ENCODE results near the gene FERD3L. TPM values are rescaled to one million over a fixed set of nuclear protein-coding genes. Genes with fewer than 3 reads are reported as not detected.
A peak's percentile ranks its signal among the peaks of the same experiment; 100 is the strongest.

The FERD3L gene
- total and polyA plus RNA-seq, 2 of the 8 experiments (the other 6 are each of a cell fraction or from before 2014, with no cell fraction given): not detected

DNA sequence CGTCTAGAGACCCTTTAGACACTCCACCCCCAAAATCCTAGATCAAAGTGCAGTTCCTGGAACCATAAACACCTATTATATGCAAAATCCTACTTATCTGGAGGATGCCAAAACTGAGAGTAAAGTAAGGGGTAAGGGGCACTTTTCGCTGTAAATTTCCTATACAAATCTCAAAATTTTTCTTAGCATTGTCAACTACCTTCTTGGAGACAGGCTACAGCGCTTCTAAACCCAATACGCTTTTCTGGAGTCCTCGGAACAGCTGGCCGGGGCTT, 38.2 kb downstream of the FERD3L start:
- H3K36me3 ChIP-seq (ENCODE audit: control insufficient read depth in 2 of 4, insufficient read depth in 4 of 4, low read length in 3 of 4): no peaks in the 10 kb centered on the region
- peak overlapping the region; percentile 87 to 96 for H3K4me2 ChIP-seq (ENCODE audit: insufficient read depth in 1 of 2, low read depth in 2 of 2, low read length in 2 of 2)
- WGBS, 2 experiments (ENCODE audit: extremely low coverage in 1 of 2, insufficient coverage in 1 of 2, insufficient read length in 1 of 2, insufficient replicate concordance in 2 of 2, low coverage in 1 of 2, low lambda C conversion rate in 2 of 2, missing lambda C conversion rate in 1 of 2): 3% methylated on average over 6 of the region's 6 CpGs; no CpG with 5 or more reads in 1 of the 2 experiments
- POLR2A ChIA-PET (ENCODE audit: partially characterized antibody): interaction anchor here (0.6 to 5.8 kb wide), 4 partner anchors 11 to 432 kb away, joined by 3 to 41 read pairs (median 4); partner anchors contain the start of genes FERD3L and TWIST1
- peak overlapping the region; percentile 37 to 62 (median 48); a peak in 5 of 8 replicates for H3K4me3 ChIP-seq (ENCODE audit: extremely low read depth in 1 of 4, insufficient read depth in 2 of 4, low read depth in 3 of 4, low read length in 4 of 4)
- no peak overlapping the region for H2BK15ac ChIP-seq (ENCODE audit: low read length)
- no peak overlapping the region for H4K5ac ChIP-seq (ENCODE audit: insufficient read length, low read depth, low read length)
- H3K4me1 ChIP-seq (replicated peaks in 1 of 4; ENCODE audit: control insufficient read depth in 3 of 4, insufficient read depth in 4 of 4, low read length in 3 of 4): peaks cover 8 to 37% (median 17%) of the 10 kb centered on the region in 4 experiments; a peak in 6 of 7 replicates
- no peaks in the 10 kb centered on the region for H3K9me3 ChIP-seq (ENCODE audit: insufficient read depth in 2 of 2, low read depth in 1 of 2, low read length in 1 of 2)
- H2AK5ac ChIP-seq (ENCODE audit: low read depth, low read length): no peak overlapping the region
- H3K4ac ChIP-seq (replicated peaks; ENCODE audit: insufficient read length, low read depth, low read length): no peak overlapping the region
- H3K27me3 ChIP-seq (replicated peaks in 1 of 4; ENCODE audit: control insufficient read depth in 3 of 4, extremely low read depth in 1 of 4, insufficient read depth in 3 of 4, low read length in 3 of 4): peaks cover 56 to 82% (median 73%) of the 10 kb centered on the region in 4 experiments
- no peak overlapping the region for H4K91ac ChIP-seq (replicated peaks; ENCODE audit: insufficient read length, low read length)
- no peak overlapping the region for H2BK12ac ChIP-seq (ENCODE audit: low read depth, low read length)
- H3K18ac ChIP-seq (ENCODE audit: extremely low read depth, low read length): no peak overlapping the region
- TF ChIP-seq NRF1 (IDR thresholded peaks at IDR 0.05; ENCODE audit: low read depth, low read length) (no peak), EZH2 (IDR thresholded peaks at IDR 0.05; ENCODE audit: low read depth, low read length, severe bottlenecking) (peak; percentile 66)
- H2BK5ac ChIP-seq (ENCODE audit: low read depth, low read length): no peak overlapping the region
- no peak overlapping the region for H4K8ac ChIP-seq (ENCODE audit: extremely low read depth, insufficient read depth, low read length)
- no peak overlapping the region for H2BK120ac ChIP-seq (replicated peaks; ENCODE audit: low read depth, low read length)
- no peaks in the 10 kb centered on the region for H3K79me2 ChIP-seq (ENCODE audit: control insufficient read depth in 1 of 2, insufficient read depth in 2 of 2, low read length in 2 of 2)
- CTCF ChIA-PET (ENCODE audit: partially characterized antibody): interaction anchor here (1.0 to 1.7 kb wide), 5 partner anchors 10 to 385 kb away, joined by 3 to 10 read pairs (median 4); partner anchors contain the start of gene TWIST1
- H3K79me1 ChIP-seq (ENCODE audit: low read depth, low read length): no peaks in the 10 kb centered on the region
- no peak overlapping the region for H2AFZ ChIP-seq (ENCODE audit: low read length)
- H3K9ac ChIP-seq (replicated peaks in 1 of 4; ENCODE audit: extremely low read depth in 1 of 4, low read depth in 3 of 4, low read length in 3 of 4): no peak overlapping the region
- peaks cover 5 to 7% of the 10 kb centered on the region in 2 experiments for H4K20me1 ChIP-seq (replicated peaks in 1 of 2; ENCODE audit: control insufficient read depth in 1 of 2, insufficient read depth in 2 of 2, low read length in 2 of 2)
- no peak overlapping the region for H3K27ac ChIP-seq (ENCODE audit: low read depth, low read length)
- peaks cover 15% of the 10 kb centered on the region for H3K23me2 ChIP-seq (ENCODE audit: low read depth, low read length)
- no peak overlapping the region for H3K23ac ChIP-seq (ENCODE audit: insufficient read length)
- DNase-seq (ENCODE audit: low read depth in 1 of 2, low spot score in 2 of 2) (no peak), FAIRE-seq (no peak)
- no peak overlapping the region for H3K14ac ChIP-seq (ENCODE audit: insufficient read length)
- no peak overlapping the region for H2BK20ac ChIP-seq (ENCODE audit: low read length)
- no peak overlapping the region for H3K56ac ChIP-seq (replicated peaks; ENCODE audit: insufficient read length, low read depth, low read length)

Measured in H1 (cell line).